ENCODE results near the gene CPOX.

Gene CPOX

DNA sequence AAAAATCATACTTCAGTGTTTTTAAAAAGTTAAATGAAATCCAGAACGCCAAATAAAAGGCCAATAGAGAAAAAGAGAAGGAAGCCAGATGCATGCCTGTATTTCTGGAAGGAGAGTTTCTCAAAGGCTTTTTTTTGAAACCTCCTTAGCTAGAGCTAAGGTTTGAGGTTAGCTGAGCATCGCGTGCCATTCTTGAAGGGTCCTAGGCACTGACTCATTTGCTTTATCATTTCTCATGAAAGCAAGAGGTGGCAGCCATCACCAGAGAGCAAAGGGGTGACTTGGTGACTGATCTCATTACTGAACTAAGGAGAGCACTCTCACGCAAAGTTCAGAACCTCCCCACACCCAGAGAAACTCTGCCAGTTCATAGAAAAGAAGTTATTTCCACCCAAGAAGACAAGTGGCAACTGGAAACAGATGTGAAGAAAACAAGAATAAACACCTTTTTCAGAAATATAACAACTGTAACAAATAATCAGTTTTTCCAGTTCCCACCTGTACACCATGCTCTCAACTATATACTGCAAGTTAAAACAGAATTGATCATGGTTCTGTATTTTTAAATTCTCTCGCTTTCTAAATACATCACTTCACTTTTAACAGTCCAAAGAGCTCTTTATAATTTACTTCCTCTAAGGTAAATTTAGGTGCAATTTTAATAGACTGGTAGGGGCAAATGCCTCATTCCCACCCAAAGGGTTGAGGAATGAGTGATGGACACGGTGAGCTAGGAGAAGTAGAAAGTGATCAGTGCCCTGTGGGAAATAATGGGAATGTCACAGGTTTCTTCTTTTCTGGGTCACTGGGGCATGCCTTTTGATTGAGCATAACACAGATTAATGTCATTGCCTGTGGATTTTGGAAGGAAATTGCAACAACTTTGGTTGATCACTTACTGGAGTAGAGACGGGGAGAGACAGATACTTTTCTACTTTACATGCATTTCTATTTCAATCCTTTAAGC is 37.0 kb downstream of the CPOX start:
- no peak overlapping the region for H3K4me3 ChIP-seq
- no peak for TF ChIP-seq Cebpa-rat (IDR thresholded peaks at IDR 0.05)
- H3K27ac ChIP-seq, result no peak overlapping the region
- no peaks in the 10 kb centered on the region for H3K36me3 ChIP-seq
- H3K9ac ChIP-seq, result no peak overlapping the region
- H3K4me2 ChIP-seq, result no peak overlapping the region
- no peaks in the 10 kb centered on the region for H4K20me1 ChIP-seq
- no peaks in the 10 kb centered on the region for H3K9me3 ChIP-seq
- no peaks in the 10 kb centered on the region for H3K4me1 ChIP-seq
- no peaks in the 10 kb centered on the region for H3K27me3 ChIP-seq

DNA sequence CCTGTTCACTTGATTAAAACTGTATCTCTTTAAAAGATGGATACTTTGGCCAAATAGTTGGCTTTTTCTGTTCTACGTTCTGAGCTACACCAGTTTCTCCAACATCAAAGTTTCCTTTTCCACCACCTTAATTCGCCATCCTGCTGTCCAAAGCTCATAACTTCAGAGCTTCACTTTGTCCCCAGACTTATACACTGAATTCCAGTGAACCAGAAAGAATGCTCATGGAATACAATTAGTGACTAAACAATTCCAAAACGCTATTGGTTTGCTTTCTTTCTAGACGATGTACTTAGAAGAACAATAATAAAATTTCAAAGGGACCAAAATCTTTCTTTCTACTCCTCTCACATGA is 38.4 kb downstream of the CPOX start:
- Histone ChIP-seq H3K9me3 (no peaks in the 10 kb centered on the region), H4K20me1 (no peaks in the 10 kb centered on the region), H3K4me2 (no peak overlapping the region), H3K27me3 (no peaks in the 10 kb centered on the region), H3K27ac (no peak overlapping the region), H3K36me3 (no peaks in the 10 kb centered on the region), H3K4me1 (no peaks in the 10 kb centered on the region), H3K4me3 (no peak overlapping the region), H3K9ac (no peak overlapping the region)
- TF ChIP-seq Cebpa-rat (IDR thresholded peaks at IDR 0.05), result no peak

DNA sequence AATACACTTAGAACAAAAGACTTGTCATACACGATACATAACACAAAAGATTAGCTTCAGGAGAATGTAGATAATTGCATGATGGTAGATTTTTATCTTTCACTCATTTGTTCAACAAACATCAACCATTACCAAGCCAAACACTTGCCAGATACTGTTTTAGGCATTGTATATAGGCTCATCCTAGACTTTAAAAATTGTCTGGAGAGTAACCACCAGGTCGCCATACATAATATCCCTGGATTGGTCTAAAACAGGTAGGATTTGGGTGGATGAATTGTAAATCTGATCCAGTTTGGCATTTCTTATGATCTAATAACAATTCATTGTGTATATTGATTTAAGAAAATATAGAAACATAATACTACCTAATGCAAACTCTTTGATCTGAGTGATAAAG is 38.8 kb downstream of the CPOX start:
- Histone ChIP-seq H3K9me3 (no peaks in the 10 kb centered on the region), H4K20me1 (no peaks in the 10 kb centered on the region), H3K27me3 (no peaks in the 10 kb centered on the region), H3K36me3 (no peaks in the 10 kb centered on the region), H3K4me2 (no peak overlapping the region), H3K4me3 (no peak overlapping the region), H3K4me1 (no peaks in the 10 kb centered on the region), H3K27ac (no peak overlapping the region), H3K9ac (no peak overlapping the region)
- TF ChIP-seq Cebpa-rat (IDR thresholded peaks at IDR 0.05), result no peak

DNA sequence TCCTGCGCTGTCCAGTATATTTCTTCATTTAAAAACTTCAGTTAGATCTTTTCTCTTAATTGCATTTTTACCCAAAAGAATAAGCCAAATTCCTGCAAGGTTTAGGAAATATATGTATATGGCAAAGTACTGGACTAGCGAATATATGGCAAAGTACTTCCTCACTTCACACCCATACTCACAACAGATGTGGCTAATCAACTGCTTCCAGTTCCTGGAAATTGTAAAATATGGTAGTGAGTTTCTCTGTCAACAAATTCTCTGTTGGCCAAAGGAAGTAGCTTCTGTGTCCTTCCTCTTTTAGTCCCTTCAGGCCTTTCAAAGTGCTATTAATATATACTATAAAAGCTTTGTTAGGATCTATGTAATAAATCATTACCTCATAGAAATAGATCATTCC is 39.7 kb downstream of the CPOX start:
- no peaks in the 10 kb centered on the region for H3K27me3 ChIP-seq
- H3K4me3 ChIP-seq, result no peak overlapping the region
- H3K36me3 ChIP-seq, result no peaks in the 10 kb centered on the region
- TF ChIP-seq Cebpa-rat (IDR thresholded peaks at IDR 0.05), result no peak
- H3K9me3 ChIP-seq, result no peaks in the 10 kb centered on the region
- no peak overlapping the region for H3K4me2 ChIP-seq
- H3K27ac ChIP-seq, result no peak overlapping the region
- no peak overlapping the region for H3K9ac ChIP-seq
- no peaks in the 10 kb centered on the region for H4K20me1 ChIP-seq
- no peaks in the 10 kb centered on the region for H3K4me1 ChIP-seq

DNA sequence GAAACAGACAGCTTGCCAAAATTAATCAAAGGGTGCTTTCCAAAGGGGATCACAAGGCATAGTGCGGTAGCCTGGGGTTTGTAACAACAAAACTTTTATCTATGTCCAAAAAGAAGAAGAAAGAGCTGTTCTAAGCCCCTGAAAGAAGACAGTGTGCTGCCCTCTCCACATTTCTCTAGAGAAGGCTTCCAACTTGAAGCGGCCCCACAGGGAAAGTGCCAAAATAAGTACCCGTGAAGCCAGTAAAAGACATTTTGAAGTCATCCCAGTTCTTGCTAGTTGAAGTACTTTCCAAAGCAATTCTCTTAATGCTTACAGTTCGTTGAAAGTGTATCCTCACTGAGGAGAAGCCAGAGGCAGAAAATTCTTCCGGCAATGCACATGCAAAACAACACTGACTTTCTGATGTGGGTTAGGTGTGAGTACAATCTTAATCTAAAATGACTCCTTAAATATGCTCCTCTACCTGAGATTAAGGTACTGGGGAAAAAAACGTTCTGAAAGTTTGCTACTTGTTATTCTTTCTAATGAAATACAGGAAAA is 40.3 kb downstream of the CPOX start:
- H3K9me3 ChIP-seq, result no peaks in the 10 kb centered on the region
- H3K4me2 ChIP-seq, result no peak overlapping the region
- H3K4me3 ChIP-seq, result no peak overlapping the region
- H4K20me1 ChIP-seq, result no peaks in the 10 kb centered on the region
- no peaks in the 10 kb centered on the region for H3K36me3 ChIP-seq
- no peak overlapping the region for H3K27ac ChIP-seq
- H3K27me3 ChIP-seq, result no peaks in the 10 kb centered on the region
- TF ChIP-seq Cebpa-rat (IDR thresholded peaks at IDR 0.05), result no peak
- no peaks in the 10 kb centered on the region for H3K4me1 ChIP-seq
- H3K9ac ChIP-seq, result no peak overlapping the region

DNA sequence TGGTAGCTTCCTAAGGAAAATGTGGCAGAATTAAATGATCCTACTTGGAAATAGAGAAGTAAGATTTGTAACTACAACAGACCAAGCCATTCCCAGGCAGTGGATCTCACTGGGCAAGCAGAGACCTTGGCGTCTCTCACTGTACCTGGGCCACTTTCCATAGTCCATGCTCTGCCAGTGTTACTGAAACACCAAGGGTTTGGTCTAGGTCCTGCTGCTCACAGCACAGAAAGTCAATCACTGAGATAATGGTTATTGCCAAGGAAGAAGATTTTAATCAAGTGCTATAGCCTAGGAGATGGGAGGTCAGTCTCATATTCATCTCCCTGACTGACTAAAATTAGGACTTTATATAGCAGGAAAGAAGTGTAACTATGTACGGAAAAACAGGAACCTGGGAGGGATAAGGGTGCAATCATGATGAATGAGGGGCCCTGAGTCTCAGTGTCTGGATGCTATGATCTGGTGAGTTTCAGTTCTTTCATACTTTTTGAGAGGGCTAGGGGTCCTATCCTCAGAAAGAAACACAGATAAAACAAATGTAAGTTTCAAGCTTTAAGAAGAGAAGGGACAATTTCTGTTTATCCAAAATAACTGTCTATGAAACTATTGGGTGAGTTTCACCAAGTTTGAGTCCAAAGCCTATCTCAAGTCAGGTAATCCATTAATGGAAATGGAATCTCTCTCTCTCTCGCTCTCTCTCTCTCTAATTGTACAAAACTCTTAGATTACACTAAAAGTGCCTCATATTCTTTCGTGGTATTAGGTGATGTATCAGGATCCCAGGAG is 41.0 kb downstream of the CPOX start:
- TF ChIP-seq Cebpa-rat (IDR thresholded peaks at IDR 0.05), result no peak
- Histone ChIP-seq H3K4me3 (no peak overlapping the region), H3K27me3 (no peaks in the 10 kb centered on the region), H3K36me3 (no peaks in the 10 kb centered on the region), H3K4me2 (no peak overlapping the region), H3K4me1 (no peaks in the 10 kb centered on the region), H3K9ac (no peak overlapping the region), H4K20me1 (no peaks in the 10 kb centered on the region), H3K9me3 (no peaks in the 10 kb centered on the region), H3K27ac (no peak overlapping the region)

DNA sequence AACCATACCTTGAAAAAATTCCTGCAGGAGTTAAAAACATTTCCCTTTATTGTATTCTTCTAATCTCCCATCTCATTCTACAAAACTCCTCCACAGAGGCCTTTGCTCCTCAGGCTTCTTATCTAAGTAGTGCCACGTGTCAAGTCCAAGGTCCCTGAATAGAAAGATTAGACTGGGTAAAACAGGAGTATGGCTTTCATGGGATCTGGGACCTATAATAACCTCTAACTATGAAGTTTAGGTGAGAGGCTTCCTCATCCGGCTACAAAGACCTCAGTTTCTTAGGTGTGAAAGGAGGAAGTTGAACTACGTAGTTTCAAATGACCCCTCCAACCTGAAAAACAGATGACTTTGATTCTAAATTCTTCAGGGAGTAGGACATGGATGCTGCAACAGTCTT is 41.7 kb downstream of the CPOX start:
- Histone ChIP-seq H3K36me3 (no peaks in the 10 kb centered on the region), H3K9ac (no peak overlapping the region), H3K4me3 (no peak overlapping the region), H3K27ac (no peak overlapping the region), H3K4me2 (no peak overlapping the region), H3K27me3 (no peaks in the 10 kb centered on the region), H4K20me1 (no peaks in the 10 kb centered on the region), H3K4me1 (no peaks in the 10 kb centered on the region), H3K9me3 (no peaks in the 10 kb centered on the region)
- no peak for TF ChIP-seq Cebpa-rat (IDR thresholded peaks at IDR 0.05)

DNA sequence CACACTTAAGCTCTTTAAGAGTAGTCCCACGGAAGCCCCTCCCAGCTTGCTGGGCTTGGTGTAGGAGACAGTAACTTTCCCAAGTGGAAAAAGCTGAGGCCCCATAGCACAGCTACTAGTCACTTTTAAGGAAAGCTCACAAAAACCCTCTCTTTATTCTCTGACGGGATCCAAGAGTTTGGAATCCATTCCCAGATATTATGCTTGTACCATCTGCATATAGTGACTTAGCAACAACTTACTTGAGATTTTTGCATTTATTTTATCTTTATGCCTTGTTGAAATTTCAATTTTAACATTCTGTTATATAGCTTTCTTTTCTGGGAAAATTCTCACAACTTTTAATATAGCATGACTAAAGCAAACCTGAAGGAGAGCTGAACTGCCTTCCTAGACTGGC is 42.2 kb downstream of the CPOX start:
- Histone ChIP-seq H3K4me2 (no peak overlapping the region), H3K36me3 (no peaks in the 10 kb centered on the region), H3K4me1 (no peaks in the 10 kb centered on the region), H3K9me3 (no peaks in the 10 kb centered on the region), H3K4me3 (no peak overlapping the region), H4K20me1 (no peaks in the 10 kb centered on the region), H3K27ac (no peak overlapping the region), H3K27me3 (no peaks in the 10 kb centered on the region), H3K9ac (no peak overlapping the region)
- TF ChIP-seq Cebpa-rat (IDR thresholded peaks at IDR 0.05), result no peak

DNA sequence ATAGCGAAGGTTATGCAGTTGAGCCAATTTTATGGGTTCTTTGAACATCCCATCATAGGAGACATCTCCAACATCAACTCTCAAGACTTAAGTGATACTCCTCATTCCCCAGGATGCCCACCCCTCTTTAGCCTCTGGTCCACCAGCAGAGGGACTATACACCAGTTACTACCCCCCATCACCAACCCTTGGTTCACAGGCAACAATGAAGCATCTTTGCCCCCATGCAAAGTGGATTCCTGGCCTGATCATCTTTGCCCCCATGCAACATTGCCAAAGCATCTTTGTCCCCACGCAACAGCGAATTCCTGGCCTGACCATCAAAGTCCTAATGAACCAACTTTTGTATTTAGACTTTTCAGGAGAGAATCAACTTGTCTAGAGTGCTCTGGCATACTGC is 42.6 kb downstream of the CPOX start:
- Histone ChIP-seq H3K27me3 (no peaks in the 10 kb centered on the region), H3K36me3 (no peaks in the 10 kb centered on the region), H4K20me1 (no peaks in the 10 kb centered on the region), H3K9ac (no peak overlapping the region), H3K27ac (no peak overlapping the region), H3K9me3 (no peaks in the 10 kb centered on the region), H3K4me2 (no peak overlapping the region), H3K4me3 (no peak overlapping the region), H3K4me1 (no peaks in the 10 kb centered on the region)
- no peak for TF ChIP-seq Cebpa-rat (IDR thresholded peaks at IDR 0.05)

DNA sequence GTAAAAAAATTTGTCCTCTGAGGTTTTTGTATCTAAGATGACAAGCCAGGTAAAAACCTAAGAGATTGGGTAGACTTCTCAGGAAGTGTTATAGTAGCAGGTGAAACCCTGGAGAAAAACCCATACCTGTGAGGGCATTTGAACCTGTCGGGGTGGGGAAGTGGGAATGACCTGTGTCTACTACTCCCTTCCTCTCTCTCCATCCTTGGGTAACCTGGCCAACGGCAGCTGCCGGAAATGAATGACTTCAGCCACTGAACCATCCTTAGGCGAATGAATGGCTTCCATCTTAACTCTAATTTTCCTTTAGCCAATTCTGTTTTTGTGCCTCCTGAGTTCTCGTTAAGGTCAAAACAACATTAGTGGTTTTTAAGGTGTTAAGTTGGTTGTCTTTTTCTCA is 44.9 kb downstream of the CPOX start:
- Histone ChIP-seq H3K27me3 (no peaks in the 10 kb centered on the region), H3K9ac (no peak overlapping the region), H3K4me3 (no peak overlapping the region), H3K4me1 (no peaks in the 10 kb centered on the region), H3K9me3 (no peaks in the 10 kb centered on the region), H3K27ac (no peak overlapping the region), H4K20me1 (no peaks in the 10 kb centered on the region), H3K36me3 (no peaks in the 10 kb centered on the region), H3K4me2 (no peak overlapping the region)
- no peak for TF ChIP-seq Cebpa-rat (IDR thresholded peaks at IDR 0.05)

Data from BLaER1 (cell line).